Measurements from ENCODE around the gene BRF1. TPM values are rescaled to one million over a fixed set of nuclear protein-coding genes. Genes with fewer than 3 reads are reported as not detected.

BRF1 gene
- polyA plus RNA-seq, 1 of the 3 experiments (the other 2 are of a cell fraction): 15.7 TPM

GRCh38 chr14:105212541-105213300 lies 88.1 kb downstream of the BRF1 start:
- 94% methylated on average over 10 of the region's 18 CpGs for WGBS (ENCODE audit: low lambda C conversion rate)
- CTCF ChIA-PET: interaction anchor here (1.1 to 3.3 kb wide), 5 partner anchors 9 to 167 kb away, joined by 3 to 24 read pairs (median 4); no protein-coding TSS in a partner anchor

GRCh38 chr14:105211758-105212089 lies 89.1 kb downstream of the BRF1 start:
- Histone ChIP-seq H3K4me3 (ENCODE audit: low read depth in 2 of 2, low read length in 1 of 2) (no peak overlapping the region), H3K4me1 (ENCODE audit: control insufficient read depth in 1 of 2, insufficient read depth in 2 of 2, low read depth in 1 of 2, low read length in 1 of 2) (peaks cover 0 to 78% of the 10 kb centered on the region in 2 experiments; a peak in 1 of 4 replicates), H3K9me2 (no peaks in the 10 kb centered on the region), H3K27ac (ENCODE audit: low read depth in 2 of 2, low read length in 1 of 2) (peak overlapping the region in 1 of 2 experiments; percentile 74; a peak in 1 of 4 replicates), H3K9ac (no peak overlapping the region), H3K4me2 (no peak overlapping the region), H3K79me2 (ENCODE audit: insufficient read depth) (no peaks in the 10 kb centered on the region), H3K9me3 (no peaks in the 10 kb centered on the region), H3F3A (replicated peaks; ENCODE audit: insufficient read depth) (no peaks in the 10 kb centered on the region), H3K27me3 (ENCODE audit: insufficient read depth) (no peaks in the 10 kb centered on the region), H2AFZ (ENCODE audit: low read depth) (no peak overlapping the region), H3K36me3 (replicated peaks in 1 of 2; ENCODE audit: control insufficient read depth in 1 of 2, insufficient read depth in 2 of 2, low read length in 1 of 2) (peaks cover 0 to 14% of the 10 kb centered on the region in 2 experiments), H4K20me1 (ENCODE audit: insufficient read depth) (no peaks in the 10 kb centered on the region)
- no peak for DNase-seq
- ChIA-PET CTCF (interaction anchor here (0.8 to 3.3 kb wide), 4 partner anchors 8 to 75 kb away, joined by 3 to 24 read pairs (median 3); no protein-coding TSS in a partner anchor), POLR2A (no interaction called here)
- WGBS (ENCODE audit: low lambda C conversion rate): 20% methylated on average over 1 of the region's 9 CpGs
- TF ChIP-seq NFIC (IDR thresholded peaks at IDR 0.05; ENCODE audit: borderline replicate concordance) (no peak), PBX3 (IDR thresholded peaks at IDR 0.05) (no peak), CHD2 (IDR thresholded peaks at IDR 0.05; ENCODE audit: low read length, partially characterized antibody) (no peak), TAF1 (IDR thresholded peaks at IDR 0.05; ENCODE audit: borderline replicate concordance, low read depth, low read length) (no peak), EP300 (IDR thresholded peaks at IDR 0.05; ENCODE audit: borderline replicate concordance in 1 of 2, low read depth in 1 of 2, low read length in 1 of 2) (no peak), TEAD4 (IDR thresholded peaks at IDR 0.05; ENCODE audit: borderline replicate concordance, insufficient read depth) (no peak), YY1 (IDR thresholded peaks at IDR 0.05; ENCODE audit: low read depth) (no peak), GABPA (IDR thresholded peaks at IDR 0.05; ENCODE audit: low read depth) (no peak)
- TF ChIP-seq, protein P1, sequence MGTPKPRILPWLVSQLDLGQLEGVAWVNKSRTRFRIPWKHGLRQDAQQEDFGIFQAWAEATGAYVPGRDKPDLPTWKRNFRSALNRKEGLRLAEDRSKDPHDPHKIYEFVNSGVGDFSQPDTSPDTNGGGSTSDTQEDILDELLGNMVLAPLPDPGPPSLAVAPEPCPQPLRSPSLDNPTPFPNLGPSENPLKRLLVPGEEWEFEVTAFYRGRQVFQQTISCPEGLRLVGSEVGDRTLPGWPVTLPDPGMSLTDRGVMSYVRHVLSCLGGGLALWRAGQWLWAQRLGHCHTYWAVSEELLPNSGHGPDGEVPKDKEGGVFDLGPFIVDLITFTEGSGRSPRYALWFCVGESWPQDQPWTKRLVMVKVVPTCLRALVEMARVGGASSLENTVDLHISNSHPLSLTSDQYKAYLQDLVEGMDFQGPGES (IDR thresholded peaks at IDR 0.05; ENCODE audit: low read depth, low read length): no peak
- TF ChIP-seq, protein P2, sequence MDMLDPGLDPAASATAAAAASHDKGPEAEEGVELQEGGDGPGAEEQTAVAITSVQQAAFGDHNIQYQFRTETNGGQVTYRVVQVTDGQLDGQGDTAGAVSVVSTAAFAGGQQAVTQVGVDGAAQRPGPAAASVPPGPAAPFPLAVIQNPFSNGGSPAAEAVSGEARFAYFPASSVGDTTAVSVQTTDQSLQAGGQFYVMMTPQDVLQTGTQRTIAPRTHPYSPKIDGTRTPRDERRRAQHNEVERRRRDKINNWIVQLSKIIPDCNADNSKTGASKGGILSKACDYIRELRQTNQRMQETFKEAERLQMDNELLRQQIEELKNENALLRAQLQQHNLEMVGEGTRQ (IDR thresholded peaks at IDR 0.05; ENCODE audit: borderline replicate concordance, low read depth, low read length): no peak

More at GRCh38 chr14:105212541-105213300, 88.1 kb downstream of the BRF1 start:
- Histone ChIP-seq H3K9me2 (no peaks in the 10 kb centered on the region), H3F3A (replicated peaks; ENCODE audit: insufficient read depth) (no peaks in the 10 kb centered on the region), H3K9me3 (no peaks in the 10 kb centered on the region), H3K27ac (ENCODE audit: low read depth in 2 of 2, low read length in 1 of 2) (peak overlapping the region in 1 of 2 experiments; percentile 74; a peak in 1 of 4 replicates), H3K4me3 (ENCODE audit: low read depth in 2 of 2, low read length in 1 of 2) (no peak overlapping the region), H2AFZ (ENCODE audit: low read depth) (no peak overlapping the region), H3K9ac (no peak overlapping the region), H3K4me2 (no peak overlapping the region), H3K27me3 (ENCODE audit: insufficient read depth) (no peaks in the 10 kb centered on the region), H3K79me2 (ENCODE audit: insufficient read depth) (no peaks in the 10 kb centered on the region), H4K20me1 (ENCODE audit: insufficient read depth) (no peaks in the 10 kb centered on the region), H3K36me3 (replicated peaks in 1 of 2; ENCODE audit: control insufficient read depth in 1 of 2, insufficient read depth in 2 of 2, low read length in 1 of 2) (peaks cover 0 to 20% of the 10 kb centered on the region in 2 experiments), H3K4me1 (ENCODE audit: control insufficient read depth in 1 of 2, insufficient read depth in 2 of 2, low read depth in 1 of 2, low read length in 1 of 2) (peaks cover 0 to 68% of the 10 kb centered on the region in 2 experiments; a peak in 1 of 4 replicates)
- TF ChIP-seq EZH2phosphoT487 (IDR thresholded peaks at IDR 0.05; ENCODE audit: borderline replicate concordance, low read depth) (no peak), TAF1 (IDR thresholded peaks at IDR 0.05; ENCODE audit: borderline replicate concordance, low read depth, low read length) (no peak), PBX3 (IDR thresholded peaks at IDR 0.05) (no peak), JUND (IDR thresholded peaks at IDR 0.05) (no peak), CTCF (IDR thresholded peaks at IDR 0.05) (no peak), SMC3 (IDR thresholded peaks at IDR 0.05; ENCODE audit: low read depth, low read length) (no peak), GATA2 (CRISPR knock-in tag; IDR thresholded peaks at IDR 0.05) (no peak)
- TF ChIP-seq, protein P3, sequence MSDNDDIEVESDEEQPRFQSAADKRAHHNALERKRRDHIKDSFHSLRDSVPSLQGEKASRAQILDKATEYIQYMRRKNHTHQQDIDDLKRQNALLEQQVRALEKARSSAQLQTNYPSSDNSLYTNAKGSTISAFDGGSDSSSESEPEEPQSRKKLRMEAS (IDR thresholded peaks at IDR 0.05; ENCODE audit: low read depth): no peak
- no peak for DNase-seq
- POLR2A ChIA-PET: no interaction called here

Data from SK-N-SH (cell line).